PC-3 (cell line): Measurements from ENCODE around the gene SNRPN.

ENCODE experiments used
- EZH2 ChIP-seq: fragments of 300-600 bp; sonication (generic); IDR thresholded peaks from one replicate; pipeline ENCODE4 v1.6.1; 2017; ENCODE audit warnings: antibody characterized with exemption, mild to moderate bottlenecking, low read length; ENCODE audit not compliant: unreplicated experiment
- EZH2phosphoT487 ChIP-seq: fragments of 300-600 bp; sonication (generic); IDR thresholded peaks from 2 replicates; pipeline ENCODE4 v1.6.1; 2018; ENCODE audit warnings: mild to moderate bottlenecking, antibody characterized with exemption, low read length, borderline replicate concordance
- TF ChIP-seq, protein P1 (sequence below): fragments of 300-600 bp; sonication (generic); conservative IDR thresholded peaks from 2 replicates; pipeline ENCODE4 v1.5.1; 2017; ENCODE audit warnings: antibody characterized with exemption, low read depth, mild to moderate bottlenecking, low read length

DNA sequence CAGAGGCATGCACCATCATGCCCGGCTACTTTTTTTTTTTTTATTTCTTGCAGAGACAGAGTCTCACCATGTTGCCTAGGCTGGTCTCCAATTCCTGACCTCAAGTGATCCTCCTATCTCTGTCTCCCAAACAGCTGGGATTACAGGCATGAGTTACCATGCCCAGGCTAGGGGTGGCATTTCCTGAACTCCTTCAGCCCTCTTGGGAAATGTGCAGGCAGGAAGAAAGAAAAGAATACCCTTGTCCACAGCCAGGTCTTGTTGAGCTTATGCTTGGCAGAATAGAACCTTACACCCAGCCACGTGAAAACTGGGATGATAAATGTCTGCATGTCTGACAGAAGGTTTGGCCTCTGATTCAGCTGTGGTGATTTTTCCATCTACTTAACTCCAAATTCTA is 30.2 kb upstream of the SNRPN start:
- TF ChIP-seq, protein P1, sequence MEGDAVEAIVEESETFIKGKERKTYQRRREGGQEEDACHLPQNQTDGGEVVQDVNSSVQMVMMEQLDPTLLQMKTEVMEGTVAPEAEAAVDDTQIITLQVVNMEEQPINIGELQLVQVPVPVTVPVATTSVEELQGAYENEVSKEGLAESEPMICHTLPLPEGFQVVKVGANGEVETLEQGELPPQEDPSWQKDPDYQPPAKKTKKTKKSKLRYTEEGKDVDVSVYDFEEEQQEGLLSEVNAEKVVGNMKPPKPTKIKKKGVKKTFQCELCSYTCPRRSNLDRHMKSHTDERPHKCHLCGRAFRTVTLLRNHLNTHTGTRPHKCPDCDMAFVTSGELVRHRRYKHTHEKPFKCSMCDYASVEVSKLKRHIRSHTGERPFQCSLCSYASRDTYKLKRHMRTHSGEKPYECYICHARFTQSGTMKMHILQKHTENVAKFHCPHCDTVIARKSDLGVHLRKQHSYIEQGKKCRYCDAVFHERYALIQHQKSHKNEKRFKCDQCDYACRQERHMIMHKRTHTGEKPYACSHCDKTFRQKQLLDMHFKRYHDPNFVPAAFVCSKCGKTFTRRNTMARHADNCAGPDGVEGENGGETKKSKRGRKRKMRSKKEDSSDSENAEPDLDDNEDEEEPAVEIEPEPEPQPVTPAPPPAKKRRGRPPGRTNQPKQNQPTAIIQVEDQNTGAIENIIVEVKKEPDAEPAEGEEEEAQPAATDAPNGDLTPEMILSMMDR: no peak
- TF ChIP-seq EZH2phosphoT487 (no peak), EZH2 (no peak)
